GM12878 (cell line): ENCODE results near the gene TUBAL3. TPM values are rescaled to one million over a fixed set of nuclear protein-coding genes. Genes with fewer than 3 reads are reported as not detected.

Experiments
- ATAC-seq: fragments of 200-7000 bp; cut with Tn5 transposase; 3 replicates; pipeline ENCODE4 v1.9.1; 2020; ENCODE audit warnings: mild to moderate bottlenecking, moderate library complexity
- BruUV-seq: library from RNA; stranded (reverse); fragments of 400-500 nt; replicated peaks from 2 replicates; lab custom pipeline; 2021; lab: Mats Ljungman, UMichigan
- CTCF ChIA-PET: fragments of 300-600 bp; sonication (Branson Sonifier 250); formaldehyde crosslinking; extraction: SDS; loops from one replicate; lab custom pipeline; 2021; ENCODE audit warnings: inconsistent platforms; lab: Yijun Ruan, JAX
- POLR2A ChIA-PET: fragments of 350-600 bp; formaldehyde crosslinking; extraction: SDS; loops from one replicate; lab custom pipeline; 2021; ENCODE audit warnings: inconsistent platforms; lab: Charles Lee
- RAD21 ChIA-PET: fragments of 300-600 bp; sonication (Branson Sonifier 250); formaldehyde crosslinking; loops from one replicate; lab custom pipeline; 2023; ENCODE audit warnings: antibody characterized with exemption; ENCODE audit not compliant: unreplicated experiment; lab: Charles Lee
- SMC1A ChIA-PET: fragments of 300-600 bp; sonication (Branson Sonifier 250); formaldehyde crosslinking; loops from one replicate; lab custom pipeline; 2023; ENCODE audit not compliant: unreplicated experiment, uncharacterized antibody; lab: Charles Lee
- DNase-seq: peaks from one replicate; pipeline ENCODE4 v3.0.0-alpha.2; 2011; ENCODE audit warnings: low read depth, low spot score
- FAIRE-seq: peaks from 3 replicates; lab custom pipeline; 2011; peaks lifted over from hg19 to GRCh38; lab: Jason Lieb, UNC
- H2AFZ ChIP-seq: 2 replicates; pipeline ENCODE4 v1.6.0; 2011; ENCODE audit warnings: low read depth, low read length, control low read depth; ENCODE audit not compliant: control insufficient read depth
- H3K27ac ChIP-seq: 2 replicates; pipeline ENCODE4 v1.5.1; 2011; ENCODE audit warnings: control low read depth; ENCODE audit not compliant: control insufficient read depth, insufficient read depth
- H3K27me3 ChIP-seq, 2 experiments: replicated peaks in 1 of 2; 2 replicates each; pipeline versions ENCODE4 v1.6.0 to v1.6.1; 2011; ENCODE audit warnings: low read length in 1 of 2; ENCODE audit not compliant: control insufficient read depth in 2 of 2, insufficient read depth in 2 of 2
- H3K36me3 ChIP-seq, 2 experiments: 2 replicates each; pipeline ENCODE4 v1.5.1; 2011; ENCODE audit warnings: low read length in 1 of 2; ENCODE audit not compliant: control insufficient read depth in 2 of 2, insufficient read depth in 2 of 2
- H3K4me1 ChIP-seq: 2 replicates; pipeline ENCODE4 v1.6.1; 2011; ENCODE audit warnings: mild to moderate bottlenecking, low read length, moderate library complexity, mixed read lengths; ENCODE audit not compliant: control insufficient read depth, insufficient read depth
- H3K4me2 ChIP-seq: 2 replicates; pipeline ENCODE4 v1.6.0; 2011; ENCODE audit warnings: control low read depth; ENCODE audit not compliant: control insufficient read depth, insufficient read depth
- H3K4me3 ChIP-seq: fragments of 200-600 bp; sonication (generic); 2 replicates; pipeline ENCODE4 v1.5.1; 2016
- H3K79me2 ChIP-seq: 2 replicates; pipeline ENCODE4 v1.6.0; 2011; ENCODE audit warnings: low read length; ENCODE audit not compliant: control insufficient read depth, insufficient read depth
- H3K9ac ChIP-seq: 2 replicates; pipeline ENCODE4 v1.8.0; 2011; ENCODE audit warnings: low read length, control low read depth, mixed read lengths; ENCODE audit not compliant: control insufficient read depth, insufficient read depth
- H3K9me3 ChIP-seq: replicated peaks from 3 replicates; pipeline ENCODE4 v1.5.1; 2011; ENCODE audit warnings: mild to moderate bottlenecking, low read length; ENCODE audit not compliant: control insufficient read depth, insufficient read depth
- H4K20me1 ChIP-seq: 2 replicates; pipeline ENCODE4 v1.6.0; 2011; ENCODE audit not compliant: control insufficient read depth, insufficient read depth
- ATF7 ChIP-seq: fragments of 450-650 bp; IDR thresholded peaks from 2 replicates; pipeline ENCODE4 v1.6.1; 2016; ENCODE audit warnings: low read depth, mild to moderate bottlenecking
- EP300 ChIP-seq, 2 experiments: fragments of 150-350 bp in 1 of 2; IDR thresholded peaks; 2 replicates each; pipeline ENCODE4 v1.6.1; 2011 to 2012; ENCODE audit warnings: low read depth in 2 of 2, low read length in 2 of 2, borderline replicate concordance in 1 of 2, improper control_type of control experiment in 1 of 2, inconsistent platforms in 1 of 2; ENCODE audit not compliant: control insufficient read depth in 1 of 2
- MTA3 ChIP-seq: IDR thresholded peaks from 2 replicates; pipeline ENCODE4 v1.6.1; 2012; ENCODE audit warnings: low read length, inconsistent platforms, borderline replicate concordance
- NRF1 ChIP-seq: conservative IDR thresholded peaks from 2 replicates; pipeline ENCODE4 v1.6.1; 2011; ENCODE audit warnings: mild to moderate bottlenecking, low read depth, low read length, improper control_type of control experiment
- POU2F2 ChIP-seq: IDR thresholded peaks from 3 replicates; pipeline ENCODE4 v1.6.1; 2011; ENCODE audit warnings: low read depth, mild to moderate bottlenecking, low read length, borderline replicate concordance
- TARDBP ChIP-seq: IDR thresholded peaks from 2 replicates; pipeline ENCODE4 v1.6.1; 2016; ENCODE audit warnings: borderline replicate concordance
- WGBS: methylation state at CpG from one replicate; pipeline ENCODE4 v1.1.6; 2016; ENCODE audit warnings: low lambda C conversion rate; ENCODE audit not compliant: insufficient replicate concordance, insufficient coverage; ENCODE audit errors: missing lambda C conversion rate; 5-methylcytosine and 5-hydroxymethylcytosine counted together
- in situ Hi-C: fragments of 300-500 bp; cut with MboI; formaldehyde crosslinking; loops from 9 replicates; pipeline ENCODE4 v1.14.3; 2018; ENCODE audit warnings: mixed read lengths
- intact Hi-C: fragments of 100-400 bp; cut with micrococcal nuclease; formaldehyde crosslinking; loops from one replicate; pipeline ENCODE4 v1.14.2; 2022; ENCODE audit not compliant: unreplicated experiment
- polyA plus RNA-seq, 11 experiments: library from polyadenylated mRNA; depleted of rRNA in 4 of 11; unstranded in 6 of 11; stranded (reverse) in 5 of 11; fragments of >200 nt; fragmentation: Nextera tagmentation in 4 of 11; fragmentation: Illumina TruSeq in 1 of 11; extraction: Ambion mirVana in 4 of 11; extraction: Trizol in 1 of 11; gene quantifications; 1 replicate in 1 of 11; 2 replicates in 10 of 11; pipeline versions ENCODE4 v1.2.1 to v1.2.3, GENCODE V29; 2011 to 2016; ENCODE audit warnings: inconsistent platforms in 2 of 11, missing spikeins in 2 of 11, low read depth in 1 of 11
- total RNA-seq, 4 experiments: library from RNA; depleted of rRNA in 3 of 4; stranded (reverse); fragments of >200 nt in 3 of 4; fragmentation: Illumina TruSeq in 1 of 4; extraction: Trizol in 1 of 4; gene quantifications; 2 replicates each; pipeline versions ENCODE4 v1.2.1 to v1.2.3, GENCODE V29; 2013 to 2021
- TF ChIP-seq, protein P1 (sequence below): fragments of 450-650 bp; IDR thresholded peaks from 2 replicates; pipeline ENCODE4 v1.6.1; 2017; ENCODE audit warnings: mild to moderate bottlenecking, moderate library complexity
- TF ChIP-seq, protein P2 (sequence below): fragments of 450-650 bp; IDR thresholded peaks from 2 replicates; pipeline ENCODE4 v1.6.1; 2018; ENCODE audit warnings: mild to moderate bottlenecking, low read depth, moderate library complexity; ENCODE audit not compliant: partially characterized antibody
- TF ChIP-seq, protein P3 (sequence below): IDR thresholded peaks from 2 replicates; pipeline ENCODE4 v1.6.1; 2012; ENCODE audit warnings: low read length, inconsistent platforms

The TUBAL3 gene
- total and polyA plus RNA-seq, 10 of the 15 experiments (the other 5 are each of a cell fraction or from before 2014, with no cell fraction given): 0.03 to 0.06 TPM; not detected in 8

DNA sequence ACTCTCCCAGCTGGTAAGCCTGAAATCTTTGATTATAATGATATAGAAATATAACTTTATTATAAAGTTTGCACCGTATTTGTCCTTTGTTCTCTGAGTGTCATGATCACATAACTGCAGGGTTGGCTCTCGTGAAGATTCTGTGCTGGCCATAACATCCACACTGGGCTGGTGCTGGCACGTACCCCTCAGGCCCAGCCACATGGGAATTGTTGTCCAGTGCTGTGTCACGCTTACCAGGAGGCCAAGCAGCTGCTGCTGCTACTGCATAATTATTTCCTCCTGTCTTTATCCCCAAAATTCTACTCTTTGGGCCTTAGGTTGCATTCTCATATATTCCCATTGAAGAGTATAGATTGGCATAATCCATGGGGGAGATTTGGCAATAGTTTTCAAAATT lies 60.6 kb downstream of the TUBAL3 start:
- CTCF ChIA-PET: no interaction called here
- FAIRE-seq: no peak

DNA sequence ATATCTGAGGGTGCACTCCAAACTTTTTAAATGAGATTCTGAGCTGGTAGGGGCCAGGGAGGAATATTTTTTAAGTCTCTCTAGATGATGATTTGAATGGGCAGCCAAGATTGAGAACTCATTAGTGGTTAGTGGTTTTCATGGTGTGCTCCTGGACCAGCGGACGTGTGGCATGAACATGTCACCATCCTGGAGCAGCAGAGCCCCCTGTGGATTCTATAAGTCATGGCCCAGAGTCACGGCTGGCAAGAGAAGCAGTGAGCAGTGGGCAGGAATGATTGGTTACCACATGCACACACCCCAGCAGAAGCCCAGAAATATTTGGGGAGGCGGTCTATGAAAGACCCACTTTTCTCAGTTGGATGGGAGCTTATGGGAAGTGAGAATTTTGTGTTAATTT lies 61.1 kb downstream of the TUBAL3 start:
- ATAC-seq (no peak), FAIRE-seq (no peak), DNase-seq (no peak)
- intact Hi-C loops (no loop called here), in situ Hi-C loops (no loop called here)
- CTCF ChIA-PET: no interaction called here
- Histone ChIP-seq H3K4me3 (no peak overlapping the region), H2AFZ (no peak overlapping the region), H3K27ac (no peak overlapping the region), H4K20me1 (no peaks in the 10 kb centered on the region), H3K9me3 (no peaks in the 10 kb centered on the region), H3K4me2 (no peak overlapping the region), H3K36me3 (no peaks in the 10 kb centered on the region), H3K4me1 (no peaks in the 10 kb centered on the region), H3K27me3 (no peaks in the 10 kb centered on the region; a peak in 1 of 4 replicates), H3K9ac (no peak overlapping the region), H3K79me2 (no peaks in the 10 kb centered on the region)
- SMC1A ChIA-PET: no interaction called here
- RAD21 ChIA-PET: no interaction called here
- no TSS peak for BruUV-seq
- POLR2A ChIA-PET: no interaction called here
- WGBS: 1% methylated on average over 4 of the region's 4 CpGs
- TF ChIP-seq ATF7 (no peak), MTA3 (no peak), NRF1 (no peak), POU2F2 (no peak), TARDBP (no peak)
- TF ChIP-seq, protein P1, sequence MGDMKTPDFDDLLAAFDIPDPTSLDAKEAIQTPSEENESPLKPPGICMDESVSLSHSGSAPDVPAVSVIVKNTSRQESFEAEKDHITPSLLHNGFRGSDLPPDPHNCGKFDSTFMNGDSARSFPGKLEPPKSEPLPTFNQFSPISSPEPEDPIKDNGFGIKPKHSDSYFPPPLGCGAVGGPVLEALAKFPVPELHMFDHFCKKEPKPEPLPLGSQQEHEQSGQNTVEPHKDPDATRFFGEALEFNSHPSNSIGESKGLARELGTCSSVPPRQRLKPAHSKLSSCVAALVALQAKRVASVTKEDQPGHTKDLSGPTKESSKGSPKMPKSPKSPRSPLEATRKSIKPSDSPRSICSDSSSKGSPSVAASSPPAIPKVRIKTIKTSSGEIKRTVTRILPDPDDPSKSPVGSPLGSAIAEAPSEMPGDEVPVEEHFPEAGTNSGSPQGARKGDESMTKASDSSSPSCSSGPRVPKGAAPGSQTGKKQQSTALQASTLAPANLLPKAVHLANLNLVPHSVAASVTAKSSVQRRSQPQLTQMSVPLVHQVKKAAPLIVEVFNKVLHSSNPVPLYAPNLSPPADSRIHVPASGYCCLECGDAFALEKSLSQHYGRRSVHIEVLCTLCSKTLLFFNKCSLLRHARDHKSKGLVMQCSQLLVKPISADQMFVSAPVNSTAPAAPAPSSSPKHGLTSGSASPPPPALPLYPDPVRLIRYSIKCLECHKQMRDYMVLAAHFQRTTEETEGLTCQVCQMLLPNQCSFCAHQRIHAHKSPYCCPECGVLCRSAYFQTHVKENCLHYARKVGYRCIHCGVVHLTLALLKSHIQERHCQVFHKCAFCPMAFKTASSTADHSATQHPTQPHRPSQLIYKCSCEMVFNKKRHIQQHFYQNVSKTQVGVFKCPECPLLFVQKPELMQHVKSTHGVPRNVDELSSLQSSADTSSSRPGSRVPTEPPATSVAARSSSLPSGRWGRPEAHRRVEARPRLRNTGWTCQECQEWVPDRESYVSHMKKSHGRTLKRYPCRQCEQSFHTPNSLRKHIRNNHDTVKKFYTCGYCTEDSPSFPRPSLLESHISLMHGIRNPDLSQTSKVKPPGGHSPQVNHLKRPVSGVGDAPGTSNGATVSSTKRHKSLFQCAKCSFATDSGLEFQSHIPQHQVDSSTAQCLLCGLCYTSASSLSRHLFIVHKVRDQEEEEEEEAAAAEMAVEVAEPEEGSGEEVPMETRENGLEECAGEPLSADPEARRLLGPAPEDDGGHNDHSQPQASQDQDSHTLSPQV: no peak
- TF ChIP-seq, protein P2, sequence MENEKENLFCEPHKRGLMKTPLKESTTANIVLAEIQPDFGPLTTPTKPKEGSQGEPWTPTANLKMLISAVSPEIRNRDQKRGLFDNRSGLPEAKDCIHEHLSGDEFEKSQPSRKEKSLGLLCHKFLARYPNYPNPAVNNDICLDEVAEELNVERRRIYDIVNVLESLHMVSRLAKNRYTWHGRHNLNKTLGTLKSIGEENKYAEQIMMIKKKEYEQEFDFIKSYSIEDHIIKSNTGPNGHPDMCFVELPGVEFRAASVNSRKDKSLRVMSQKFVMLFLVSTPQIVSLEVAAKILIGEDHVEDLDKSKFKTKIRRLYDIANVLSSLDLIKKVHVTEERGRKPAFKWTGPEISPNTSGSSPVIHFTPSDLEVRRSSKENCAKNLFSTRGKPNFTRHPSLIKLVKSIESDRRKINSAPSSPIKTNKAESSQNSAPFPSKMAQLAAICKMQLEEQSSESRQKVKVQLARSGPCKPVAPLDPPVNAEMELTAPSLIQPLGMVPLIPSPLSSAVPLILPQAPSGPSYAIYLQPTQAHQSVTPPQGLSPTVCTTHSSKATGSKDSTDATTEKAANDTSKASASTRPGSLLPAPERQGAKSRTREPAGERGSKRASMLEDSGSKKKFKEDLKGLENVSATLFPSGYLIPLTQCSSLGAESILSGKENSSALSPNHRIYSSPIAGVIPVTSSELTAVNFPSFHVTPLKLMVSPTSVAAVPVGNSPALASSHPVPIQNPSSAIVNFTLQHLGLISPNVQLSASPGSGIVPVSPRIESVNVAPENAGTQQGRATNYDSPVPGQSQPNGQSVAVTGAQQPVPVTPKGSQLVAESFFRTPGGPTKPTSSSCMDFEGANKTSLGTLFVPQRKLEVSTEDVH: no peak

More for the DNA sequence above, 60.6 kb downstream of the TUBAL3 start:
- H2AFZ ChIP-seq: no peak overlapping the region
- H3K27me3 ChIP-seq: no peaks in the 10 kb centered on the region; a peak in 2 of 4 replicates
- no peak overlapping the region for H3K4me2 ChIP-seq
- no peak overlapping the region for H3K9ac ChIP-seq
- TF ChIP-seq EP300 (IDR thresholded peaks at IDR 0.05; ENCODE audit: borderline replicate concordance in 1 of 2, control insufficient read depth in 1 of 2, low read depth in 2 of 2, low read length in 2 of 2): no peak
- TF ChIP-seq, protein P3, sequence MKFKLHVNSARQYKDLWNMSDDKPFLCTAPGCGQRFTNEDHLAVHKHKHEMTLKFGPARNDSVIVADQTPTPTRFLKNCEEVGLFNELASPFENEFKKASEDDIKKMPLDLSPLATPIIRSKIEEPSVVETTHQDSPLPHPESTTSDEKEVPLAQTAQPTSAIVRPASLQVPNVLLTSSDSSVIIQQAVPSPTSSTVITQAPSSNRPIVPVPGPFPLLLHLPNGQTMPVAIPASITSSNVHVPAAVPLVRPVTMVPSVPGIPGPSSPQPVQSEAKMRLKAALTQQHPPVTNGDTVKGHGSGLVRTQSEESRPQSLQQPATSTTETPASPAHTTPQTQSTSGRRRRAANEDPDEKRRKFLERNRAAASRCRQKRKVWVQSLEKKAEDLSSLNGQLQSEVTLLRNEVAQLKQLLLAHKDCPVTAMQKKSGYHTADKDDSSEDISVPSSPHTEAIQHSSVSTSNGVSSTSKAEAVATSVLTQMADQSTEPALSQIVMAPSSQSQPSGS: no peak
- intact Hi-C loops: no loop called here
- no peak overlapping the region for H3K4me3 ChIP-seq
- H3K79me2 ChIP-seq: no peaks in the 10 kb centered on the region
- SMC1A ChIA-PET: no interaction called here
- H3K36me3 ChIP-seq: no peaks in the 10 kb centered on the region
- ATAC-seq: no peak
- RAD21 ChIA-PET: no interaction called here
- DNase-seq: no peak
- POLR2A ChIA-PET: no interaction called here
- WGBS: 17% methylated on average over 4 of the region's 4 CpGs
- no peaks in the 10 kb centered on the region for H3K4me1 ChIP-seq
- H3K9me3 ChIP-seq: no peaks in the 10 kb centered on the region
- H4K20me1 ChIP-seq: no peaks in the 10 kb centered on the region
- BruUV-seq: no TSS peak
- no peak overlapping the region for H3K27ac ChIP-seq
- in situ Hi-C loops: no loop called here
